Right lobe of liver (tissue), 6 donors: Measurements from ENCODE around the gene NPR3. TPM values are rescaled to one million over a fixed set of nuclear protein-coding genes. Genes with fewer than 3 reads are reported as not detected.
A peak's percentile ranks its signal among the peaks of the same experiment; 100 is the strongest.

Source experiments
- ATAC-seq, 4 donors: fragments of 200-7000 bp; cut with Tn5 transposase; one replicate each; pipeline ENCODE4 v1.9.1; 2020; ENCODE audit warnings: mild to moderate bottlenecking in 4 of 4, moderate library complexity in 4 of 4
- DNase-seq, 3 donors: peaks; one replicate each; pipeline ENCODE4 v3.0.0-alpha.2; 2020
- H3K27ac ChIP-seq, 3 donors: fragments of 200-600 bp; one replicate each; pipeline ENCODE4 v1.8.0; 2022
- H3K27me3 ChIP-seq, 2 donors: fragments of 200-600 bp; one replicate each; pipeline ENCODE4 v1.8.0; 2022
- H3K36me3 ChIP-seq, 4 donors: fragments of 200-600 bp; sonication (generic) in 1 of 4; one replicate each; pipeline versions ENCODE4 v1.5.1 to v1.8.0; 2017 to 2022; ENCODE audit warnings: control low read depth in 1 of 4
- H3K4me1 ChIP-seq, 4 donors: fragments of 200-600 bp; sonication (generic) in 1 of 4; one replicate each; pipeline versions ENCODE4 v1.5.1 to v1.8.0; 2017 to 2022; ENCODE audit warnings: control low read depth in 1 of 4
- H3K4me3 ChIP-seq, 3 donors: fragments of 200-600 bp; one replicate each; pipeline ENCODE4 v1.8.0; 2022
- H3K9me3 ChIP-seq, 4 donors: fragments of 200-600 bp; sonication (generic) in 1 of 4; one replicate each; pipeline versions ENCODE4 v1.5.1 to v1.8.0; 2017 to 2022; ENCODE audit warnings: control low read depth in 1 of 4
- CTCF ChIP-seq, 4 donors: fragments of 200-600 bp in 3 of 4; fragments of 450-650 bp in 1 of 4; IDR thresholded peaks; one replicate each; pipeline versions ENCODE4 v1.5.1 to v1.8.0; 2016 to 2022; ENCODE audit warnings: antibody characterized with exemption in 4 of 4, mild to moderate bottlenecking in 2 of 4
- POLR2A ChIP-seq: fragments of 450-650 bp; IDR thresholded peaks from one replicate; pipeline ENCODE4 v1.6.1; 2017; ENCODE audit warnings: antibody characterized with exemption, mild to moderate bottlenecking
- WGBS: methylation state at CpG from one replicate; pipeline ENCODE4 v1.1.6; 2018; ENCODE audit warnings: low coverage, low lambda C conversion rate; ENCODE audit not compliant: insufficient coverage; ENCODE audit errors: missing lambda C conversion rate; 5-methylcytosine and 5-hydroxymethylcytosine counted together
- intact Hi-C, 2 donors: fragments of 100-400 bp; cut with DNase I; formaldehyde crosslinking; loops; one replicate each; pipeline versions ENCODE4 v1.11.2 to v1.14.1; 2022
- total RNA-seq, 6 experiments: library from RNA; depleted of rRNA in 2 of 6; stranded (reverse); fragments of >200 nt in 2 of 6; fragmentation: NEBNext Ultra II Directional in 3 of 6; extraction: Animal tissue kit (Norgen Biotek cat#: 25700) in 3 of 6; gene quantifications; one replicate each; pipeline versions ENCODE4 v1.1.0 to v1.2.4, GENCODE V29; 2016 to 2023
- donor health status: DM: no; HTN: yes; CAD: no.
- donor health status: DM: no; HTN: no; CAD: no.
- donor health status: DM: no; HTN: no; CAD: no.
- donor health status: DM: no; HTN: yes; CAD: no.
- donor health status: DM: no; HTN: yes; CAD: no.

NPR3 gene
- total RNA-seq, 6 experiments from 2014 or later: 0.98 to 3.2 (median 2.4) TPM

GRCh38 chr5:32786311-32786710 lies 75.2 kb downstream of the NPR3 start:
- no peaks in the 10 kb centered on the region for H3K36me3 ChIP-seq
- no peak for ATAC-seq
- 77% methylated on average over 4 of the region's 4 CpGs for WGBS

GRCh38 chr5:32790411-32790951 lies 79.4 kb downstream of the NPR3 start:
- Histone ChIP-seq H3K36me3 (no peaks in the 10 kb centered on the region), H3K9me3 (no peaks in the 10 kb centered on the region), H3K4me1 (no peaks in the 10 kb centered on the region), H3K4me3 (no peak overlapping the region), H3K27me3 (no peaks in the 10 kb centered on the region), H3K27ac (no peak overlapping the region)
- 59% methylated on average over 2 of the region's 2 CpGs for WGBS
- no peak for ATAC-seq
- no peak for TF ChIP-seq CTCF (IDR thresholded peaks at IDR 0.05)
- no peak for TF ChIP-seq POLR2A
- intact Hi-C loops: no loop called here
- DNase-seq: no peak

More at GRCh38 chr5:32786311-32786710, 75.2 kb downstream of the NPR3 start:
- no peak for DNase-seq
- Histone ChIP-seq H3K27me3 (no peaks in the 10 kb centered on the region), H3K27ac (no peak overlapping the region), H3K4me3 (no peak overlapping the region), H3K9me3 (no peaks in the 10 kb centered on the region), H3K4me1 (no peaks in the 10 kb centered on the region)
- TF ChIP-seq CTCF (IDR thresholded peaks at IDR 0.05) (no peak), POLR2A (no peak)
- intact Hi-C loops: no loop called here

DNA sequence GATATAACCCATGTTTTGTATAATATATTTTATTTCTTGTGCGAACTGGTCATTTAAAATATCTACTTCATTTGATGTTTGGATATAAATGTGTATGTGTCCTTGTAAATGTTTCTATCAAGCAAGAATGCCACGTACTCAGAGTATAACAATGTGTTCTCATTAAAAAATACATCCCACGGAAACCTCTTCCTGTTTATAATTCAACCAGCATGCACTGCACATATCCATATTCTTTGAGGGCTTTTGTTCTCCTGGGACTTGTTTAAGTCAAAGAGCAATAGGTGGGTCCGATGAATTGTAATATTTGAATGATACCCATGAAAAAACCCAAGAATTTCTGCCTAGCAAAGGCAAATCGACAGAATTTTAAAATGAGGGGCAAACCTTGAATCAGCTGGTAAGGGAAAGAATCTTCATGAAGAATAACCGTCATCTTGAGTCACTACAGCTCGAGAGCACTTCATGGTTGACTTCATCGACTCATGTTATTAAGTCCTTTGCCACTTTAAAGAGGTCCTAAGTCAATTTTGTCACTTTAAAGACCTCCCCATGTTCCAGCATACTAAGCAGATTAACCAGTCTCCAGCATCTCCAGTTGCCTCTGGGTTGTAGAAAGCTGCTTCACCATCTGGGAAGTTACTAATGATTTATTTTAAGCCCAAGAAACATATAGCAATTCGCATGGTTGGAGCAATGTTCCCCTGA lies 80.6 kb downstream of the NPR3 start:
- H3K36me3 ChIP-seq: no peaks in the 10 kb centered on the region
- WGBS: 70% methylated on average over 9 of the region's 9 CpGs

DNA sequence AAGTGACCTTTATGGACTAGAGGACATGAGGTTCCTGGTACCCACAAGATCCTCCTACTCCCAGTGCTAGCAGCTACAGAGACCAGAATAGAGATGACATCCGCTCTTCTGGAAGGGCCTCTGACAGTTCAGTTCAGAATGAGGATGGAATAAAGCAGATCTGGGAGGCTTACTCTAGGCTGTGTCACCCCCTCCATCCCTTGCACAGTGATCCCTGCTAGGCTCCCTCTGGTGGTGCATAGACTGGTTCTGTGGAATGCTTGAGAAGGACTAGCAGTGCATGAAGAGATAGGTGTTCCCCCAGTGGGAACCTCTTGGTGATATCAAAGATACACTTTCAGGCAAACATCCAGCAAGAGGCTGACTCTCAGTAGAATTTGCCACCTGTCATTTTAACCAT lies 83.0 kb downstream of the NPR3 start:
- intact Hi-C loops: no loop called here
- peak; percentile 52 to 69 (median 63) for ATAC-seq
- no peak for DNase-seq
- Histone ChIP-seq H3K27ac (no peak overlapping the region), H3K4me3 (no peak overlapping the region), H3K36me3 (no peaks in the 10 kb centered on the region), H3K9me3 (no peaks in the 10 kb centered on the region), H3K4me1 (no peaks in the 10 kb centered on the region), H3K27me3 (no peaks in the 10 kb centered on the region)
- no CpG with 5 or more reads among the region's 1 CpG for WGBS
- TF ChIP-seq CTCF (IDR thresholded peaks at IDR 0.05) (peak in 3 of 4 donors; percentile 15 to 31 (median 20)), POLR2A (no peak)

More for the DNA sequence above, 80.6 kb downstream of the NPR3 start:
- no peak overlapping the region for H3K4me3 ChIP-seq
- H3K4me1 ChIP-seq: no peaks in the 10 kb centered on the region
- ATAC-seq: no peak
- no peak overlapping the region for H3K27ac ChIP-seq
- no peaks in the 10 kb centered on the region for H3K9me3 ChIP-seq
- intact Hi-C loops: no loop called here
- no peak for TF ChIP-seq CTCF (IDR thresholded peaks at IDR 0.05)
- no peak for DNase-seq
- H3K27me3 ChIP-seq: no peaks in the 10 kb centered on the region
